Loucy (cell line): ENCODE results near the gene SULT1C4.

ENCODE experiments used
- CTCF ChIP-seq: fragments of 200-600 bp; sonication (generic); conservative IDR thresholded peaks from 2 replicates; pipeline ENCODE4 v1.5.1; 2014; ENCODE audit warnings: mild to moderate bottlenecking, antibody characterized with exemption, low read length
- EZH2phosphoT487 ChIP-seq: fragments of 200-600 bp; IDR thresholded peaks from 2 replicates; pipeline ENCODE4 v1.6.1; 2018; ENCODE audit warnings: antibody characterized with exemption, mild to moderate bottlenecking, moderate library complexity, borderline replicate concordance

DNA sequence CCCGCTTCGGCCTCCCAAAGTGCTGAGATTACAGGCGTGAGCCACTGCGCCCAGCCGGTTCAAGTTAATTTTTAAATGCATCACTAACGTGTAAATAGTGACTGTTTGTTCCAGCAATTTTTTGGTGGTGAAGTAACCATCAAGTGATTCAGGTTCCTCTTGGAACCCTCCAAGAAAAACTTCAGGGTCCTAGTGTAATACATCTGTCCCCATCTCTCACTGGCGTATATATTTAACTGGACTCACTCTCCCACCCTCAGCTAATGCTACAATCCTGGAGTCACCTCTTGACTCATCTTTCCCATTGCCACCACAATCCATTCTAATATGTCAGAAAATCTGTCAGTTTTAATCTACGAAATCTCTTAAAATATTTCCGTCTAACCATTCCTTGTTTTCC, 10.3 kb downstream of the SULT1C4 start:
- no peak for TF ChIP-seq CTCF
- no peak for TF ChIP-seq EZH2phosphoT487
